Measurements from ENCODE around the gene HCCS.
A peak's percentile ranks its signal among the peaks of the same experiment; 100 is the strongest.

Gene HCCS

GRCh38 chrX:11138498-11139390, 27.6 kb downstream of the HCCS start:
- ATAC-seq (no peak), DNase-seq (no peak)
- no peaks in the 10 kb centered on the region for H3K27me3 Mint-ChIP-seq
- no peak overlapping the region for H3K4me3 Mint-ChIP-seq
- no peaks in the 10 kb centered on the region for H3K36me3 Mint-ChIP-seq (ENCODE audit: low read depth)
- H3K27ac Mint-ChIP-seq, result no peak overlapping the region
- peaks cover 2% of the 10 kb centered on the region for H3K4me1 Mint-ChIP-seq
- no peaks in the 10 kb centered on the region for H3K9me3 Mint-ChIP-seq

- peaks cover 1% of the 10 kb centered on the region for H3K4me1 Mint-ChIP-seq
- H3K27me3 Mint-ChIP-seq, result no peaks in the 10 kb centered on the region
- DNase-seq (peak; percentile 23), ATAC-seq (peak; percentile 72)
- H3K4me3 Mint-ChIP-seq, result no peak overlapping the region
- H3K9me3 Mint-ChIP-seq, result no peaks in the 10 kb centered on the region
- no peak overlapping the region for H3K27ac Mint-ChIP-seq
- no peaks in the 10 kb centered on the region for H3K36me3 Mint-ChIP-seq (ENCODE audit: low read depth)
Measured at GRCh38 chrX:11143931-11144678, 33.0 kb downstream of the HCCS start.

DNA sequence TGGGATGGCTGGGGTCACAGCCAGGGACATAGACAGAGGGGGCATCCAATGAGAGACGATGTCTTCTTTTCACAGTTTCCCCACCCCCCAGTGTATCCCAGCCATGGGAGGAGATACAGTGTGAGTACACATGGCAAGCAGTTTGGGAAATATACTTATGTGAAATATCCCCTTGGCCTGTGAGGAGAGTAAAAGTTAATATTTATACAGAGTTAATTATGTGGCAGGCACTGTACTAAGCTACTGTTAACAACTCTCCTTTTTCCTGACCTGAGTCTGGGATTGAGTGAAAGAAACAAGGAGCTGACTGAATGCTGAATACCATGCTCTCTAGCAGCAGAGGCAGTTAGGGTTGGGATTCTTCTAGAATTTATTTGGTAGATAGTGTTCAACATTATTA, 35.3 kb downstream of the HCCS start:
- no peaks in the 10 kb centered on the region for H3K36me3 Mint-ChIP-seq (ENCODE audit: low read depth)
- H3K27me3 Mint-ChIP-seq, result no peaks in the 10 kb centered on the region
- H3K9me3 Mint-ChIP-seq, result no peaks in the 10 kb centered on the region
- no peak overlapping the region for H3K27ac Mint-ChIP-seq
- no peak for ATAC-seq
- no peak for DNase-seq
- H3K4me1 Mint-ChIP-seq, result peaks cover 1% of the 10 kb centered on the region
- H3K4me3 Mint-ChIP-seq, result no peak overlapping the region

DNA sequence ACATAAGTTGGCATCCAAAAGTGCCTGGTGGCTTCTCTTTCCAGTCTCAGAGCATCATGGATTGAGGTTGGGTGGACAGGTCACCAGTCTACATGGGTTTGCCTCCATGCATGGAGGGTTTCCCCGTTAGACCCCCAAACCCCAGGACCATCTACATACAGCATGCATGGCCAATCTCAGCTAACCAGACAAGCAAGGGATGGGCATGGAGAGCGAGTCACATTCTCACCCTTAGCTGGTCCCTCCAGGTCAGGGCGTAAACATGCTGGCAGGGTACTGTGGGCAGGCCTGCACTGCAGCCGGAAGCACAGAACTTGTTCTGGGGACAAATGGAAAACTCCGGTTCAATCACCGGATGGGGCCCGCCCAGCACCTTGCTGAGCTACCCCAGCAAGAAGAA, 37.3 kb downstream of the HCCS start:
- Mint-ChIP-seq H3K27me3 (no peaks in the 10 kb centered on the region), H3K27ac (no peak overlapping the region), H3K9me3 (no peaks in the 10 kb centered on the region), H3K36me3 (ENCODE audit: low read depth) (no peaks in the 10 kb centered on the region), H3K4me1 (peaks cover 1% of the 10 kb centered on the region), H3K4me3 (no peak overlapping the region)
- DNase-seq, result no peak
- ATAC-seq, result no peak

GRCh38 chrX:11151799-11152559, 40.8 kb downstream of the HCCS start:
- Mint-ChIP-seq H3K27me3 (no peaks in the 10 kb centered on the region), H3K36me3 (ENCODE audit: low read depth) (no peaks in the 10 kb centered on the region), H3K4me1 (no peaks in the 10 kb centered on the region), H3K9me3 (no peaks in the 10 kb centered on the region), H3K27ac (no peak overlapping the region), H3K4me3 (no peak overlapping the region)
- DNase-seq (no peak), ATAC-seq (no peak)

DNA sequence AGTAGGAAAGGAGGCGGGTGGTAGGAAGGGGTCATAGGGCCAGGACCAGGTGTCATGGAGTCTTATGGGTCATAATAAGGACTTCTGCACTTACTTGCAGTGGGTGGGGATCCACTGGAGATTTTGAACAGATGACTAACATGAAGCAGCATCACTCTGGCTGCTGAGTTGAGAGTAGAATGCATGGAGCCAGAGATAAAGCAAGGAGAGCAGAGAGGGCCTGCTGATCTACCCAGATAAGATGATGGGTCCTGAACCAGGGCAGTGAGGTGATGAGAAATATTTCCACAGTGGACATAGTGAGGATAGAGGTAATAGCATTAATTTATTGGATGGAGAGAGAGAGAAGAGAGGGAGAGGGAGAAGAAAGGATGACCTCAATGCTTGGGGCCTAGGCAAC, 48.0 kb downstream of the HCCS start:
- Mint-ChIP-seq H3K9me3 (no peaks in the 10 kb centered on the region), H3K27ac (no peak overlapping the region), H3K27me3 (peaks cover 1% of the 10 kb centered on the region), H3K36me3 (ENCODE audit: low read depth) (no peaks in the 10 kb centered on the region), H3K4me1 (no peaks in the 10 kb centered on the region), H3K4me3 (no peak overlapping the region)
- ATAC-seq, result no peak
- no peak for DNase-seq

DNA sequence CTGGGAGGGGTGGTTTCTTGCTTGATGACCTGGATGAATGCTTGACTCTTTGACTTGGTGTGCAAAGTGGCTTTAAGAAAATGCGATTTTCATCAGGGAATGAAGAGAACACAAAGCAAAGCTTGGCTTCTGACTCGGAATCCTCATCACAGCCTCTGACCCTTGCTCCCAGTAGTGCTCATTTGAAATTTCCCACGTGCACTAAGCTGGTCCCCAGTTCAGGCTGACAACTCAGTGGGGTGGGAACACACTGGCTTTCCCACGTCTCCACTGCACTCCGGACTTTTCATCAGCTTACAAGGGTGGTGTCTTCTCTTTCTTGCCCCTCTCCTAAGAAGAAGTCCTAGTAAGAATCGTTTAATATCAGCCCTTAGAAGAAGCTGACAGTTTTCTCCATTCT, 53.3 kb downstream of the HCCS start:
- H3K9me3 Mint-ChIP-seq, result no peaks in the 10 kb centered on the region
- no peak overlapping the region for H3K27ac Mint-ChIP-seq
- no peaks in the 10 kb centered on the region for H3K36me3 Mint-ChIP-seq (ENCODE audit: low read depth)
- H3K27me3 Mint-ChIP-seq, result peaks cover 1% of the 10 kb centered on the region
- no peaks in the 10 kb centered on the region for H3K4me1 Mint-ChIP-seq
- ATAC-seq (no peak), DNase-seq (no peak)
- H3K4me3 Mint-ChIP-seq, result no peak overlapping the region

DNA sequence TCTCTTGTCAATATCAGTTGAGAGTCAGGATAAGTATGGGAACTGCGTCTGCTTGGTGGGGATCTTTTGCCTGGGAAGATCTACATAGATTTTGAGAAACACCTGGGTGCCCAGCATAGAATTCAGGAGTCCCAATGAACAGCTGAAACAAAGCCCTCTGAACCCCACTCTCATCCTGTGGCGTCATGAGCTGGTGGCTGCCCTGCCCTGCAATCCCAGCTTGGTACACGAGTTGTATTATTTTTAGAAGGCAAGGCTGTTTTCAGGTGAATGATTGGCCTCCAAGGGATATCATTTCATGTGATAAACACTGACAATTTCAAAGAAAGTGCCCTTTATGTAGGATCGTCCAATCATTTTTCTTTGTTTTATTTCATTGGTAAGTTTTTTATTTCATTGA, 60.8 kb downstream of the HCCS start:
- Mint-ChIP-seq H3K27me3 (no peaks in the 10 kb centered on the region), H3K36me3 (ENCODE audit: low read depth) (no peaks in the 10 kb centered on the region), H3K27ac (no peak overlapping the region), H3K4me1 (no peaks in the 10 kb centered on the region), H3K4me3 (no peak overlapping the region), H3K9me3 (no peaks in the 10 kb centered on the region)
- ATAC-seq, result no peak
- DNase-seq, result no peak

- no peaks in the 10 kb centered on the region for H3K9me3 Mint-ChIP-seq
- no peaks in the 10 kb centered on the region for H3K27me3 Mint-ChIP-seq
- H3K4me3 Mint-ChIP-seq, result no peak overlapping the region
- no peak overlapping the region for H3K27ac Mint-ChIP-seq
- DNase-seq (no peak), ATAC-seq (no peak)
- H3K4me1 Mint-ChIP-seq, result no peaks in the 10 kb centered on the region
- H3K36me3 Mint-ChIP-seq (ENCODE audit: low read depth), result no peaks in the 10 kb centered on the region
Measured at GRCh38 chrX:11172415-11172814, 61.3 kb downstream of the HCCS start.

All from activated naive CD8-positive, alpha-beta T cell treated with anti-CD3 and anti-CD28 coated beads, Interleukin-2, amount 50 U/mL, for 24 hours (primary cell).